ENCODE results near the gene ULK2.
"Not testable (repeated sequence)": the region's sequence is repeated elsewhere in the genome, so short reads cannot be mapped to it uniquely, and the experiment has no call there.

Gene ULK2

DNA sequence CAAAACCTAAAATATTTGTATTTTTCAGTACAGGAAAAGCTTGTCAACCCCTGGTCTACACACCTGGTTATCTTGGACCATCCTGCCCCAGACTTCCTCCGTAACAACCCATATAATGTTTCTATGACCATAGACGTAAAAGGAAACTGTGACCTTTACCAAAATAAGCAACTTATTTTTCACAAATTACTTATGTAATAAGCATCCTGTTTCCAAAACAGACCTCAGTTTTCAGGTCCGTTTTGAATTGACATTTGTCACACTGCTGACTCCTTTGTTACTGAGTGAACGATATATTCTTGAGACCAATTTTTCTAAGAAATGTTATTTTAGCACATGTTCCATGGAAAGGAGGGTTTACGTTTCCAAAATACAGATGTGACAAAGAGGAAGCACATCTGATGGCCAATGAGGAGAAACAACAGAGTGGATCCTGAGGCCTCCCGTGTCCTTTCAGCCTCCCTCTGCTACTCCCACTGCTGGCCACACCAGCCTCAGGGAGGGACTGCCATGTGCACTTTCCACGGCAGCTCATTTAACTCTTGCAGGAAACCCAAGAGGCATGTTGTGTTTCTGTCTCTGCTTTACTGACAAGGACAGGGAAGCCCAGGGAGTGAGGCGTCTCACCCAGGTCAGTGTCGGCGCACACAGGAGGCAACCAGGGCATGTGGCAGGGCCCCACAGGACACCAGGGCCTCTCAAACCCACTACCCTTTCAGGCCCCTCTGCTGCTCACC lies 99.5 kb downstream of the ULK2 start:
- TF ChIP-seq, protein P1, sequence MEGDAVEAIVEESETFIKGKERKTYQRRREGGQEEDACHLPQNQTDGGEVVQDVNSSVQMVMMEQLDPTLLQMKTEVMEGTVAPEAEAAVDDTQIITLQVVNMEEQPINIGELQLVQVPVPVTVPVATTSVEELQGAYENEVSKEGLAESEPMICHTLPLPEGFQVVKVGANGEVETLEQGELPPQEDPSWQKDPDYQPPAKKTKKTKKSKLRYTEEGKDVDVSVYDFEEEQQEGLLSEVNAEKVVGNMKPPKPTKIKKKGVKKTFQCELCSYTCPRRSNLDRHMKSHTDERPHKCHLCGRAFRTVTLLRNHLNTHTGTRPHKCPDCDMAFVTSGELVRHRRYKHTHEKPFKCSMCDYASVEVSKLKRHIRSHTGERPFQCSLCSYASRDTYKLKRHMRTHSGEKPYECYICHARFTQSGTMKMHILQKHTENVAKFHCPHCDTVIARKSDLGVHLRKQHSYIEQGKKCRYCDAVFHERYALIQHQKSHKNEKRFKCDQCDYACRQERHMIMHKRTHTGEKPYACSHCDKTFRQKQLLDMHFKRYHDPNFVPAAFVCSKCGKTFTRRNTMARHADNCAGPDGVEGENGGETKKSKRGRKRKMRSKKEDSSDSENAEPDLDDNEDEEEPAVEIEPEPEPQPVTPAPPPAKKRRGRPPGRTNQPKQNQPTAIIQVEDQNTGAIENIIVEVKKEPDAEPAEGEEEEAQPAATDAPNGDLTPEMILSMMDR (IDR thresholded peaks at IDR 0.05; ENCODE audit: insufficient read depth, low read depth, low read length, missing control alignments): no peak
- no peak for DNase-seq (ENCODE audit: low read depth)
- H3K4me3 ChIP-seq (ENCODE audit: low read length): no peak overlapping the region

DNA sequence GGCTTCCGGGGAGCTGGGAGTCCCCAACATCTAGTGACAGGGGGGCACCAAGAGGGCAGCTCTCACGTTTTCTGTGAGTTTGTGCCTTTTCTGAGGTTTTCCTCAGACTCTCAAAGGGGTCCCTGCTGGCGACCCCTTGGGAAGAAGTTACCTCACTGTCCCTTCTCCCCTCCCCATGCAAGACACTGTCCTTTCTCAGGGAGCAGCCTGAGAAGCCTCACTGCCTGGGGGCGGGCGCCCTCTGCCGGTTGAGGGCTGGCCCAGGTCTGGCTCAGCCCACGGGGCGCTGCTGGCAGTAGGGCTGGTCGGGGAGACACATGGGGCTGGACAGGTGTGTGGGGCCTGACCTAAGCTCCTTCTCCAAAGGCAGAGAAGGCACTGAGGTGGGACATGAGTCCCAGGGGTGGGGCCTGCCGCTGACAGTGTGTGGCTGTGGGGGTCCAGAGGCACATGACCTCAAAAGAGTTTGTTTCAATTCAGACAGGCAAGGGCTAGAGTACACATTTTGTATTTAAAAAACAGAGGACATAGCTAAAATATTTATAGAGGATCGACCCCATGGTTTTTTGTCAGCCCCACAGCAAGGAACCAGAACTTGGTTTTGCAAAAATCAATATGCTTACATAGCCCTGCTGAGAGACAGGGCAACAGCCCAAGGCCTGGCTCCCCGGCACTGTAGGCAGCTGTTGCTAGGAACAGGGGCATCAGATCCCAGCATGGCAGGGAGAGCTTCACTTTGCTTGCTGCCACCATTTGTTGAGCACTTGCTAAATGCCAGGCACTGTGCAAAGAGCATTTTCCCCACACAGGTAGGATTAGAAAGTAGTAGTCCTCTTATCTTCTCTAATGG lies 101.1 kb downstream of the ULK2 start:
- no peak overlapping the region for H3K4me3 ChIP-seq (ENCODE audit: low read length)
- peak; percentile 72 for DNase-seq (ENCODE audit: low read depth)
- TF ChIP-seq, protein P1 (IDR thresholded peaks at IDR 0.05; ENCODE audit: insufficient read depth, low read depth, low read length, missing control alignments): peak; percentile 98

DNA sequence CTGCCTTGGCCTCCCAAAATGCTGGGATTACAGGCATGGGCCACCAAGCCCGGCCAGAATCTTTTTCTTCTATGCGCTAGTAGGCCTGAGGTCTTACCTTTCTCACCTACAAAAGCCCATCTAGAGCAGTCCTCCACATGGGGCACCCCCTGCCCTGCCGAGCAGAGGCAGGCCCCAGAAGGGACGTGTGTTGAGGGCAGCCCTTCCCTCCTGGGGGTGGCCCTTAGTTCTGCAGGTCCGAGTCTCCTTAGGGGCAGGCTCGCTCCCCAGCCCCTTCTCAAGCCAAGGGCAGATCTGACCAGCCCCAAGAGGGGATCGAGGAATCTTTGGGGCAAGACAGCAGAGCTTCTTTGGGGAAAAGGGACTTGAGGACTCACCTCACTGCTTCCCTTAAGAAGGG lies 101.7 kb downstream of the ULK2 start:
- H3K4me3 ChIP-seq (ENCODE audit: low read length): no peak overlapping the region

DNA sequence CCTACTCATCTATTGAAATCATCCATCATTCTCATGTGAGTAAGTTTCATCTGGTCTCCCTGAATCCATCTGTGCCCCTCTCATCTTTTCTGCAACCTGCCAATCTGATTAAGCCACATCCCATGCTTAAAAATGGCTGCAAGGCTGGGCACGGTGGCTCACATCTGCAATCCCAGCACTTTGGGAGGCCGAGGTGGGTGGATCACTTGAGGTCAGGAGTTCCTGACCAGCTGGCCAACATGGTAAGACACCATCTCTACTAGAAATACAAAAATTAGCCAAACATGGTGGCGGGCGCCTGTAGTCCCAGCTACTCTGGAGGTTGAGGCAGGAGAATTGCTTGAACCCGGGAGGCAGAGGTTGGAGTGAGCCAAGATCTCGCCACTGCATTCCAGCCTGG lies 103.7 kb downstream of the ULK2 start:
- H3K4me3 ChIP-seq (ENCODE audit: low read length); DNase-seq (ENCODE audit: low read depth): not testable (repeated sequence)

More for the DNA sequence above, 101.7 kb downstream of the ULK2 start:
- no peak for DNase-seq (ENCODE audit: low read depth)
- TF ChIP-seq, protein P1 (IDR thresholded peaks at IDR 0.05; ENCODE audit: insufficient read depth, low read depth, low read length, missing control alignments): no peak

DNA sequence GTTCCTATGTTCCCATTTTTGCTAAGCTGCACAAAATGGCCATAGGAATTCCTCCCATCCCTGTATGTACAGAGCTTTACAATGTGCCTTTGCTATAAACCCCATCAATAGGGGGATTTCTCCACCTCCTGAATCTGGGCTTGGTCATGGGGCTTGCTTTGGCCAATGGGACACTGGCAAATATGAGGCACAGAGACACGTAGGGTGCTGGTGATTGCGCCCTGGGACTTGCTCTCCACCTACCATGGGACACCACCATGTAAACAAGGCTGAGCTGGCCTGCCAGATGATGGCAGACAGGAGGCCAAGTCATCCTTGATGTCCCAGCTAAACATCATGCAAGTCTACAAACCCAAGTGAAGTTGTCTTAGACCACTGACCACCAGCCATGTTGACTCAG lies 104.3 kb downstream of the ULK2 start:
- H3K4me3 ChIP-seq (ENCODE audit: low read length): no peak overlapping the region
- TF ChIP-seq, protein P1 (IDR thresholded peaks at IDR 0.05; ENCODE audit: insufficient read depth, low read depth, low read length, missing control alignments): no peak
- no peak for DNase-seq (ENCODE audit: low read depth)

DNA sequence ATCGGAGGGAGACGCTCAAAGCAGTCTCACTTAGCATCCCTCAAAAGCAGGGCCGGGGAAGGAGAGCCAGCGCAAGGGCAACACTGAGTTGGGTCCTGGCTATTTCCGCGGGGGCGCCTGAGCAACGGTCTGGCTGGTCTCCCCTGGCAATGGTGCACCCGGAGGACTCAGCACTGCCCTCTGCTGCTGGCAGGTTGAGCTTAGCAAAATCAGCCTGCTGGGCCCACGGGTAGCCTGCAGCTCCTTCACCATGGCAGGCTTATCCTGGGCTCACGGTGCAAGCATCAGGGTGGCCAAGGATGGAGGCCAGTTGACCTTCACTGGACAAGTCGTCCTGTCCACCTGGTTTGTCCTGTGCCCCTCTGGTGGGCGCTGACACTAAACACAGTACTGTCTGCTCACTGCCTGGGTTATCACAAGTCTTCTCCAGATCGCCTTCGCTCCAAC lies 105.2 kb downstream of the ULK2 start:
- peak; percentile 64 for DNase-seq (ENCODE audit: low read depth)
- TF ChIP-seq, protein P1 (IDR thresholded peaks at IDR 0.05; ENCODE audit: insufficient read depth, low read depth, low read length, missing control alignments): peak; percentile 69
- no peak overlapping the region for H3K4me3 ChIP-seq (ENCODE audit: low read length)

DNA sequence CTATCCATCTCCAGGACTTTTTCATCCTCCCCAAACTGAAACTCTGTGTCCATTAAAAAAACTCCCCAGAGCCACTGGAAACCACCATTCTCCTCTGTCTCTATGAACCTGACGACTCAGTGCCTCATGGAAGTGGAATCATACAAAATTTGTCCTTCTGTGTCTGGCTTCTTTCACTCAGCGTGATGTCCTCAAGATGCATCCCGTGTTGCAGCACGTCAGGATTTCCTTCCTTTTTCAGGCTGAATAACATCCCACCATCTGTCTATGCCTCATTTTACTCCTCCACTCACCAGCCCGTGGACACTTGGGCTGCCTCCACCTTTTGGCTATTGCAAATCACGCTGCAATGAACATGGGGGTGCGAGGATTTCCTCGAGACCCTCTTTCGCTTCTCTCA lies 107.0 kb downstream of the ULK2 start:
- no peak overlapping the region for H3K4me3 ChIP-seq (ENCODE audit: low read length)
- DNase-seq (ENCODE audit: low read depth): no peak
- TF ChIP-seq, protein P1 (IDR thresholded peaks at IDR 0.05; ENCODE audit: insufficient read depth, low read depth, low read length, missing control alignments): no peak
